ENCODE measurements around the gene DGKD.
A peak's percentile ranks its signal among the peaks of the same experiment; 100 is the strongest.

DGKD gene

DNA sequence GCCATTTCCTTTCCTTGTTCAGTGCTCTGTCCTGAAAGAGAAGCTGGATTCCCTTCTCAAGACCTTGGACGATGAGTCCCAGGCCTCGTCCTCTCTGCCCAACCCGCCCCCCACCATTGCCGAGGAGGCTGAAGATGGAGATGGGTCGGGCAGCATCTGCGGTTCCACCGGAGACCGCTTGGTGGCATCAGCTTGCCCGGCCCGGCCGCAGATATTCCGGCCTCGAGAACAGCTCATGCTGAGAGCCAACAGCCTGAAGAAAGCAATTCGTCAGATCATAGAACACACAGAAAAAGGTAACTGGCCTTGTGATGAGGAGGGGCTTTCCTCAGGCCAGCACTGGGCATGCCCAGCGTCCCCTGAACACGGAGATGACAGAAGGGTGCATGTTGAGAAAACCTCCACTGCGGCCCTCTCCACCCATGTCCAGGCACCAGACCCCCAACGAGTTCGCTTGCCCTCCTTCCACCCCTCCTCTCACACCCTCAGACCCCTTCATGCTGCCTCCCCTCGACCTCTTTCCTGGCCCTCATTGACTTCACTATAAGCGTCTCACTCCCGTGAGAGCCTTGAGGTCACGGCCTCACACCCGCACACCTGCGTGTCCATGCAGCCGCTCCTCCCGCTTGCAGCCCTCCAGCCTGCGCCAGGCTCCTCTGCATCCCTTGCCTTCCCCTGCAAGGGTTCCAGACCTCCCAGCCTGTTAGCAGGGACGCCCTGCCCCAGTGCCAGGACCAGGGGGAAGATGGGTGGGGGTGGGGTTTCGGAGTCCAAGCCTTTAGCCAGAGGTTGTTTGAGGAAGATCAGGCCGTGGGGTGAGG lies 95.0 kb downstream of the DGKD start:
- no peak for DNase-seq

DNA sequence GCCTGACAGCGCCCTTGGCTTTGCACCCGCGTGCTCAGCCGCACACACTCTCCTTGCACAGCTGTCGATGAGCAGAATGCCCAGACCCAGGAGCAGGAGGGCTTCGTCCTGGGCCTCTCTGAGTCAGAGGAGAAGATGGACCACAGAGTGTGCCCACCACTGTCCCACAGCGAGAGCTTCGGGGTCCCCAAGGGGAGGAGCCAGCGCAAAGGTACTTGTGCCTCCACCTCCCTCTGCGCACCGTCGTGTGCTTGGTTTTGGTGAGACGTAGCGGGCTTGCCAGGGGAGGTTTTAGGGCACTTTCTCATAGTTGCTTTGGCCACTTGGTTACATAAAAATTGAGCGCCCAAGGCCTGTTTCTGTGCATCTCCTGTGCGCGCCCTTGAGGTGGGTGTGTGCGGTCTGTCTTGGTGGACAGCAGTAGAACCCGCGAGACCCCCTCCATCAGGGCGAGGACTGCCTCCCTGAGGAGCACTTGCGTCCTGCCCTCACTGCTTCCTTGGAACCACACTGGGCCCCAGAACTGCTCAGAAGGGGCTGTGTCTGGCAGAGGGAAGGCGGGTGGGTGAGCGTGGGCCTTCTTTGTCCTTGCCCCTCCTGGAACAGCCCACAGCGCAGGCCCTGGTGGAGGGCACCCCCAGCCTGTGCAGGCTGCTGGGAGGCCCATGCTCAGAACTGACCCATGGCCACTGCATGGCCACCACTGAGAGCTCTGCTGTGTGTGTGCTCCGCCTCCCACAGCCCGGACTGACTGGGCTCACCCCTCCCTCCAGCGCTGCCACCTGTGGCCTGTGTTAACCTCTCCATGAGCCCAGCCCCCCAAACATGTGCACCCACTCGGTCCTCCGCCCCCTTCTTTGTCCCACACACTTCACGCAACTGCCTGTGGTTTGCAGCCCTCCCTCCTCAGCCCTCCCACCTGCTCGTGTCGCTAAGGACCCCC lies 95.9 kb downstream of the DGKD start:
- DNase-seq, result peak; percentile 8

DNA sequence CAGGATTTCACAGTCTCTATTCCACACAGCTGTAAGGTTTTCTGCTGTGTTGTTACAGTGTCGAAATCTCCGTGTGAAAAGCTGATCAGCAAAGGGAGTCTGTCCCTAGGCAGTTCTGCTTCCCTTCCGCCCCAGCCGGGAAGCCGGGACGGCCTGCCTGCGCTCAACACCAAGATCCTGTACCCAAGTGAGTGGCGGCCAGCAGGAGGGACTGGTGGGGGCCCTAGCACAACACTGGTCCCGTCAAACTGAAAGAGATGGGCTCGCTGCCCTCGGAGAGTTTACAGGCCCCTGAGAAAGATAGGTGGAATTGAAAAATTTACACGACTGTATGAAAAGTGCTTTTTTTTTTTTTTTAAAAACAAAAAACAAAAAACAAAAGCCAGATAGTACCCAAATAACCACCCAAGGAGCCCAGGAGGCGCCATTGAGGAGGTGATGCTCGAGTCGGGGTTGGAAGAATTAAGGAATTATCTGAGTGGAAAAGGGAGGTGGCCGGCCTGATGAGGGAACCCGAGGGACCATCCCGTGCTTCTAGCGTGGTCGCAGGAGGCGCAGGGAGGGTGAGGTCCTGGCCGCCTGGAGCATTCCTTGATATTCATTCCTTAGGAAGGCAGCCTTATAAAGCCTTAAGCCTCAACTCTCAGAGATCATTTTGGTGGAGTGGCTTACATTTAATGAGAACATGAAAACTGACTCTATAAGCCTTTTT lies 96.7 kb downstream of the DGKD start:
- DNase-seq, result no peak

DNA sequence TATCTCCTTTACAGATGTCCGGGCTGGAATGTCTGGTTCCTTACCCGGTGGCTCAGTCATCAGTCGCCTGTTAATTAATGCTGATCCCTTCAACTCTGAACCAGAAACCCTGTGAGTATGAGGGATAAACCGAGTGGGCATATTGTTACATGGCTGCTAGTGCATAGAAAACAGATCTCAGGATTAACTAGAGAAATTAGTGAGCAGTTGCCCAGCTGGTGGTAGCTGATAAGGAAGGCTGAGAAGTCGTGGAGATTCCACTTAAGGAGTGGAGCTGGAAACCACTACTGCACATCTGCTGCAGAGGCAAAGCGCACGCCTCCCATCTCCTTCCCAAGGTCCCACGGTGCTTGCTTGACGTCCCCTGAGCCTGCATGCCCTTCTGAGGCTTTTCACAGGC lies 97.7 kb downstream of the DGKD start:
- DNase-seq, result no peak

DNA sequence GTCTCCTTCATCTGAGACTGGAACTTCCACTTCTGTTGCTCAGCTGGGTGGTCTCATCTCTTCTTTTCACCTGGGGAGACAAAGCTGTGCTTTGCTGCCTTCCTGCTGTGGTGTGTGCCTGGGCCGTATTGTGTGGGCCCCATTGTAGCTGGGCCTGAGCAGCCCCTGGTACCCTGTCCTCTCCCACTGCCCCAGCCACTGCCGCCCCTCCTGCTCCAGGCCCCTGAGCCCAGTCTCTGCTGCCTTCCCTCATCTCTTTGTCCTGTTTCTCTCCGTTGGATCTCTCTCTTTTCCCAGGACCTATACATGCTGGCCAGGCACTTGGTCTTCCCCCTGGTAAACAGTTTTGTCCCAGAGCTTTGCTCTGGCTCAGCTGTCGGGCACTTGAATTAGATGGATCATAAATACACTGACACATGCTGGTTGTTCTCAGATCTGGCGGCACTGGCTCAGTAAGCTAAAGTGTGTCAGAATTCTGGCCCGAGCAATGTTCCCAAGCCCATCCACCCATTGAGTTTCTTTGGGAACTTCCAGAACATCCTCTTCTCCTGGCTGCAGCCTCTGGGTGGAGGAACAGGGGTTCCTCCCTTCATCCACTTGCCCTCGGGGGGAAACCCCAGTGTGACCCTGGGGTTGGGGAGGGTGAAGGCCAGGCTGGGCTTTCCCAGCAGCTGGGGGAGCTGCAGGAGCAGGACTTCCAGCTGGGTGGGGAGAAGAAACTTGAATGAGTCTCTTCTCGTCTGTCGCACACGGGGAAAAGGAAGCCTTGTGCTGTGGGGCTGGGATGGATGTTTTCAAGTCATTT lies 99.0 kb downstream of the DGKD start:
- no peak for DNase-seq

DNA sequence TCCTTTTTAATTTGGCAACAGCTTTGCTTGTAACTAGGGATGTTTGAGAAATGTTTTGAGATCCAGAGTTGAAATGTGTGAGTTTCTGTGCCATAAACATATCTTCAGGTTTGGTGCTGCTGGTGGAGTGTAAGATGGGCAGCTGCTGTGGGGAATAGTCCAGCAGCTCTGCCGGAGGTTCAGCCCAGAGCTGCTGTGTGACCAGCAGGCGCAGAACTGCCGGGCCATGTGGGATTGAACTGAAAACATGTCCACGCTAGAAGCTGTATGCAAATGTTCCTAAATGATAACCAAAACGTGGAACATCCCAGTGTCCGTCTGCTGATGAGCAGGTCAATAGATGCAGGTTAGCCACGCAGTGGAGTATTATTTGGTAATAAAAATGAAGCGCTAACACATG lies 99.6 kb downstream of the DGKD start:
- no peak for DNase-seq

DNA sequence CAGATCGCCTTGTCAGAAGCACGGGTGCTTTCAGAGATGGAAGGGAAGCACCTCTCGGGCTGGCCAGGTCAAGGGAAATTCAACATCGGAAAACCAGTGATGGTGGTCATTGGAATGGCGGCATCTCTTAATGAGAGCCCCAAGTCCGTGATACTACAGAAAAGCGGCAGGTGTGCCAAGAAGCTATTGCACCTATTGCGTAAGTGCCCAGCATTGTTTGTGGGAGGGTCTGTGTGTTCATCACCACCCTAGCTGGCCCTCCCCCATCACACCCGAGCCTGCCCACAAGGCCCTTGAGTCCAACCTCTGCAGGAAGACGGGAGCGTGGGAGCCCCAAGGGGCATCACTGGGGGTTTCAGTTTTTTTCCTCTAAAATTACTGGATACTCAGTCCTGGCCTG lies 100.7 kb downstream of the DGKD start:
- DNase-seq, result no peak

DNA sequence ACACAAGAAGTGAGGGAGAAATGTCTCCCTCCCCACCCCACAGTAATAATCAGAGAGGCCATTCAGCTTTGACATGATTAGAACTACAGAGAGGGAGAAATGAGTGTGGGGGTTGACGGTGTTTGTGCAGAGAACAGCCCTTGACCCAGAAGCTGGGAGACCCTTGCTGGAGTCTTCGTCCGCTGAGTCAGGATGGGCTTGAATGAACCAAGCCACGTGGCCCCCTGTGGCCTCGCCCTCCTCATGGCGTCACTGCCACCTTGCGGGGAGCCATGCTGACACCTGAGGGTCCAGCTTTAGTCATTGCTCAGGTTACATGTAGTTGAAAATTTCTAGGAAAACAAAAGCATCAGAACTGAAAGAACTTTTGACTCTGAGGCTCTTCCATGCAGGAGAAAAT lies 101.2 kb downstream of the DGKD start:
- DNase-seq, result no peak

DNA sequence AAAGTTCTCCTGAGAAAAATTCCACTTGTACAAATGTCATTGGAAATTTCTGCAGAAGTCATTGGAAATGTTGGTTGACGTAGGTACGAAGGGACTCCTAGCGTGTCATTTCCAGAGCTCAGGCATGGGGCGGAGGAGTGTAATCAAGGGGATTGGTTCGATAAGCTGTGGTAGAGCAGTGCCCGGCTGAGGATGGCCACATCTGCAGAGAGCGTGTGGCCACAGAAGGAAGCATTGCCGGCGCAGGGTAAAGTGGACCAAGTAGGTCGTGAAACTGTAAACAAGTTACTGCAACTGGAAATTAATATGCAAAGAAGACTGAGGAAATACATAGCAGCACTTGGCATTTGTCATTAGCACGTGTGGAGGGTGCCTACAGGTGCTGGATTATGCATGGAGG lies 101.8 kb downstream of the DGKD start:
- no peak for DNase-seq

DNA sequence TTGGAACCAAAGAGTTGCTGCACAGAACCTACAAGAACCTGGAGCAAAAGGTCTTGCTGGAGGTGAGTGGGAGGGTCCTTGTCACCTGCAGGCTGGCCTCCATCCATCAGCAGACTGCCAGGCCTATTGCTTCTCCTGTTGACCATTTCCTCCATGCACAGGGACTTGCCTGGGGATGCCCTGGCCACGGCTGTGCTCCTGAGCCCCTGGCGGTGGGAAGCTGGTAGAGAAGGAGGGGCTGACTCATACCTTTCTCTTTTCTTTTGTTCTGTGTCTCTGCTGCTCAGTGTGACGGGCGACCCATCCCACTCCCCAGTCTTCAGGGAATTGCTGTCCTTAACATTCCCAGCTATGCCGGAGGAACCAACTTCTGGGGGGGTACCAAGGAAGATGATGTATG lies 102.6 kb downstream of the DGKD start:
- no peak for DNase-seq

DNA sequence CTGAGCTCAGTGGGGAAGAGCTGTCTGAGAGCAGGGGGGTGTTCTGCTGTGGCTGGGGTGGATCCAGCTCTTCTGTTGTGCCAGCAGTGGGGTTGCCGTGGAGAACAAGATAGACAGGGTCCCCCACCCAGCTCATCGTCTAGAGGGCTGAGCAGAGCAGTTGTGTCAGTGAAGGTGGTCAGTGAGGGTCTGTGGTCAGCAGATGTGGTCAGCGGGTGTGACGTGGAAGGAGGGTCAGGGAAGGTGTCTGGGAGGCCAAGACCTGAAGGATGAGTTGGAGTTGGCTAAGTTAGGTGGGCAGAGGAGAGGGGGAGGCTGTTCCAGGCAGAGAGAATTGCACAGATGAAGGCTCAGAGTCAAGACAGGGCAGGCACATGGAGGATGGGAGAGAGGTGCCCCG lies 103.1 kb downstream of the DGKD start:
- no peak for DNase-seq

DNA sequence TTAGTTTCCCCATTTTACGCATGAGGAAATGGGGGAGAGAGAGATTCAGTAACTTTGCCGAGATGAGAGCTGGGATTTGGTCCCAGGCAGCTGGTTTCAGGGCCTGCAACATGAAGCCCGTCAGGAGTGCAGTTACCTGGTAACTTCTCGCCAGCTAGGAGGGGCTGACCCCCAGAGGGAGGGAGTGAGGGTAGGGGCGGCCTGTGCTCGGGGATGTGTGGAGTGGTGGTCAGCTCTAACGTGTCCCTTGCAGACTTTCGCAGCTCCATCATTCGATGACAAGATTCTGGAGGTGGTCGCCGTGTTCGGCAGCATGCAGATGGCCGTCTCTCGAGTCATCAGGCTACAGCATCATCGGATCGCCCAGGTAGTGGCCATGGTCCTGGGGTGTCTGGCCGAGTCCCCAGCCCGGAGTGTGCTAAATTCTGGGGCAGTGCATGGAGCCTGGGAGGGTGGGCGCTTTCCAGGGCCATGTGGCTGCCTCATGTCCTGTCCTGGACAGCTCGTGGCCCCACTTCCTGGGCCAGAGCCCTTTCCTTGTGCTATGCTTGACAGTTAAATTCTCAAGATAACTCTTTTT lies 103.8 kb downstream of the DGKD start:
- DNase-seq, result no peak

DNA sequence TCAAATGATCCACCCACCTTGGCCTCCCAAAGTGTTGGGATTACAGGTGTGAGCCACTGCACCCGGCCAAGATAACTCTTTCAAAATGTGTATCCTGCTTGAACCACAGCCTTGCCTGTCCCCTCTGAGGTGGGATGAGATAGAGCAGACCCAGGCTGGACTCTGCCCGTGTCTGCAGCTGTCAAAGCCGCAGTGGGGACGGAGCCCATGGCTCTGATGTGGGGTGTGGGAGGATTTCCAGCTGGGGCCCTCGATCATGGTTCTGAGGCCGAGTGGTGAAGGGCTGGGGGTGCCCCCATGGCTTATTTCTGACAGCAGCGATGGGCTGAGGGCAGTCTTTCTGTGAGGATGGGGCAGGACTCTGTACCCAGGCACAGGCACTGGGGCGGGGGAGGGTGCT lies 104.5 kb downstream of the DGKD start:
- DNase-seq, result no peak

DNA sequence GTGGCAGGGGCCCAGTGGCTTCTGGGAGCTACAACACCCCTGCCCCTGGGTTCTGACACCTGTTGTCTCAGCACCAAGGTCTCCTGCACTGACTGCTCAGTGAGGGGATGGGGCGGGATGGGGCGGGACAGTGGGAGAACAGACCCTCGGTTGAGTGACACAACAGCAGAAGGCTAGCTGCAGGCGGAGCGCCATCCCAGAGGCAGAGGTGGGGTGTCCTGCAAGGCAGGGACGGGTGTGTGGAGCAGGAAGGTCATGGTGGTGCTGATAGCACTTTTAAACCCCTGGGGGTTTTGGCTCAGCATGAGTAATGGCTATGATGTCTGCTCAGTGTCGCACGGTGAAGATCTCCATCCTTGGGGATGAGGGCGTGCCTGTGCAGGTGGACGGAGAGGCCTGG lies 105.1 kb downstream of the DGKD start:
- DNase-seq, result no peak

DNA sequence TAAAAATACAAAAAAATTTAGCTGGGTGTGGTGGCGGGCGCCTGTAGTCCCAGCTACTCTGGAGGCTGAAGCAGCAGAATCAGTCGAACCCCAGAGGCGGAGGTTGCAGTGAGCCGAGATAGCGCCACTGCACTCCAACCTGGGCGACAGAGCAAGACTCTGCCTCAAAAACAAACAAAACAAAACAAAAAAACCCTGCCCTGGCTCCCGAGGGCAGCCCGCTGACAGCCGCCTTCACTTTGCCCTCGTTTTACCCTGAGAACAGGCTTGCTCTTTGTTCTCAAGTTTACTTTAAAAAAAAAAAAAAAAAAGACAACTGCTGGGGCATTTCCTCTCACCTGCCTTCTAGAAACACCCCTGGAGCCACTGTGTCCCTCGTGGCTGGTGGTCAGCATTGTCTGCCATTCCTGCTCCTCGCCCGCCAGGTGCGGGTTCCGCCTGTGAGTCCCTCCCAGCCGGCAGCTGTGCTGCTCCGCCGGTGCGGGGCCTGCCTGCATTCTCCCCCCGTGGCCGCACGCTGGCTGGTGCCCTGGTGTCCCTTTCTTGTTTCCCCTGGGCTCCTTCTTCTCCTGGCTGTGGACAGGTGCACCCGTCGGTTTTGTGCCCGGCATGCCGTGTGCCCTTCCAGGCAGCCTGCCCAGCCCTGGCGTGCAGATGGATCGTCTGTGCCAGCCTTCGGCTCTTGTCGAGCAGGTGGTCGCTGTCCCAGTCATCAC lies 106.6 kb downstream of the DGKD start:
- peak; percentile 90 for DNase-seq

DNA sequence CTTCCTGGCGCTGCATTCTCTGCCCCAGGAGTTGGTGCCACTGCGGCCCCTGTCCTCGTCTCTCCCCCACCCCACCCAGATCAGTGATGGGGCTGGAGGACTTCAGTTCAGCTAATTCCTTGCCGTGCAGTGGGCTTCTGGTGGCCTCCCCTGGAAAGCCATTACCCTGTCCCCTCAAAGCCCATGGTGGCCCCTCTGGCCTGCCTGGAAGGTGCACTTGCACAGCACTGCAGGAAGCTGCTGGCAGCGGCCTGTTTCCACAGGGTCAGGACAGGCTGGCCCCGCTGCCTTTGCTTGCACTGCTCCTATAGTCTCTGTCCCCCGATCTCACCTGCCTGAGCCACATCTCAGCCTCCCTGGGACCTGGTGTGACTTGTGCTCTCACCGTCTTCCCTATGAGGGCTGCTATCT lies 107.2 kb downstream of the DGKD start:
- no peak for DNase-seq

DNA sequence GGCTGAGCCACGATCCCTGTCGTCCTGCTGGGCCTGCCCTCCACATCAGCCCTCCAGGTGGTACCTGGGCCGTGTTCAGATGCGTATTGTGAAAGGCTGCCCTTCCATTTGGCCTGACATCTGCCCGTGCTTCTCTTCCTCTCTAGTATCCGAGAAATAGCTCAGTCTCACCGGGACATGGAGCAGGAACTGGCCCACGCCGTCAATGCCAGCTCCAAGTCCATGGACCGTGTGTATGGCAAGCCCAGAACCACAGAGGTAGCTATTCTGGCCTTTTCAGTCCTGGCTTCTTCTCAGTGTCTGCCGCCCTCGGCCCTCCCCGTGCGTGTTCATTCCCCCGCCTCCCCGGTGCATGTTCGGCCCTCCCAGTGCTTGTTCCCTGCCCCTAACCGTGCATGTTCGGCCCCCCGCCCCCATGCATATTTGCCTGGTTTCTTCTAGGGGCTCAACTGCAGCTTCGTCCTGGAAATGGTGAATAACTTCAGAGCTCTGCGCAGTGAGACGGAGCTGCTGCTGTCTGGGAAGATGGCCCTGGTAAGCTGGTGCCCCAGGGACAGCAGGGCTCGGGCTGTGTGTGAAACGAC lies 108.0 kb downstream of the DGKD start:
- no peak for DNase-seq

DNA sequence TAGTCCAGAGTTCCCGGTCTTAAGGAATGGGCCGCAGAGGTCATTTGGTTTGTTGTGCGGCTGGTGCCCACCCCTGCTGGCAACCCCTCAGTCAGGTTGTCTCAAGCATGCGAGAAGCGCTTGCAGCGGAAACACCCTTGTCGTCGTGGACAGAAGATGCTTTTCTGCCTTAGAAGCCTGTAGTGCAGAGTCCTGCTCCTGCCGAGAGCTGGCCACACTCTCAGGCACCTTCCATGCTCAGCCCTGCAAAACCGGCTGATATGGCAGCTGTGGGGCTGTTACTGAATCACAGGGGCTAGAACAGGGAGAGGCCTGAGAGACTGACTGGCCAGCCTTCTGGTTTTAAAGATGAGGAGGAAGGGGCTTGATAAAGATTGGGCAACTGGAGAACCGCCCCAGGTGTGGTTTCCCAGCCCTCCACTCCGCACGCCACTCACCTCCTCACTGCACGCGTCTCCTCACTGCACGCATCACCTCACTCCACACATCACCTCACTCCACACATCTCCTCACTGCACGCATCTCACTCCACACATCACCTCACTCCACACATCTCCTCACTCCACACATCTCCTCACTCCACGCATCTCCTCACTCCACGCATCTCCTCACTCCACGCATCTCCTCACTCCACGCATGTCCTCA lies 108.7 kb downstream of the DGKD start:
- no peak for DNase-seq

DNA sequence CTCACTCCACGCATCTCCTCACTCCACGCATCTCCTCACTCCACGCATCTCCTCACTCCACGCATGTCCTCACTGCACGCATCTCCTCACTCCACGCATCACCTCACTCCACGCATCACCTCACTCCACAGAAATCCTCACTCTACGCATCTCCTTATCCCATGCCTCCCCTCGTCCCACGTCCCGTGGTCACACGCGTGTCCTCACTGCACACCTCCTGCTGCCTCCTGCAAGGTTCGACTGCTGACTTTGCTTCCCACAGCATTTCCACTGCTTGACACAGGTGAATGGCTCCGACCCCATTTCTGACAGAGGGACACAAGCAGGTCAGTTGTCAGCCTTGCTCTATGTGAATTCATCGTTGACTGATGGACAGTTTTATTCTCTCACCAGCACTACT lies 109.3 kb downstream of the DGKD start:
- DNase-seq, result no peak

DNA sequence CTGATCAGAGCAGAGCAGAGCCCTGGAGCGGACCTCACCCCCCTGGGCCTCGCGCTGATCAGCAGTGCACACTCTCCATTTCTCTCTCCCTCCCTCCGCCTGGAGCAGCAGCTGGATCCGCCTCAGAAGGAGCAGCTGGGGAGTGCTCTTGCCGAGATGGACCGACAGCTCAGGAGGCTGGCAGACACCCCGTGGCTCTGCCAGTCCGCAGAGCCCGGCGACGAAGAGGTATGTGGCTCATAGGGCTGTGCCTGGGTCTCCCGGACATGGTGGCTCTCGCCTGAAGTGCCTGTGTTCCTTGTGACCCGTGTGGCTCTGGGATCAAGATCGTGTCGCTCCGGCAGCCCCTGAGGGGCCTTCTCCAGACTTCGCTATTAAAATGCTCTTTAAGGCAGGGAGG lies 109.8 kb downstream of the DGKD start:
- DNase-seq, result no peak

Data from NCI-H345 (cell line).